HepG2 (cell line): ENCODE data around the gene VSX1. TPM values are rescaled to one million over a fixed set of nuclear protein-coding genes. Genes with fewer than 3 reads are reported as not detected.

Experiments used
- ATF1 ChIP-seq: IDR thresholded peaks from 2 replicates; pipeline ENCODE4 v1.6.1; 2016; ENCODE audit warnings: mild to moderate bottlenecking, control low read depth
- CREB1 ChIP-seq, 2 experiments: fragments of 450-650 bp in 1 of 2; IDR thresholded peaks; 2 replicates each; pipeline ENCODE4 v1.6.1; 2016 to 2017; ENCODE audit warnings: control low read depth in 1 of 2, mild to moderate bottlenecking in 1 of 2, missing compliant biosample characterization in 1 of 2, missing genetic modification characterization in 1 of 2
- EHMT2 ChIP-seq: fragments of 200-600 bp; sonication (generic); IDR thresholded peaks from 2 replicates; pipeline ENCODE4 v1.7.0; 2017; ENCODE audit warnings: antibody characterized with exemption, low read depth, low read length, borderline replicate concordance
- ELF1 ChIP-seq: sonication (generic); formaldehyde crosslinking; IDR thresholded peaks from 2 replicates; pipeline ENCODE4 v1.4.0; 2020; ENCODE audit warnings: missing genetic modification reagents
- FOSL1 ChIP-seq: sonication (generic); formaldehyde crosslinking; IDR thresholded peaks from 2 replicates; pipeline ENCODE4 v1.9.0; 2021; ENCODE audit warnings: missing genetic modification reagents, borderline replicate concordance
- FOXA3 ChIP-seq: IDR thresholded peaks from 2 replicates; pipeline ENCODE4 v1.6.1; 2016; ENCODE audit warnings: missing genetic modification reagents, missing compliant biosample characterization
- HNF4A ChIP-seq: sonication (generic); formaldehyde crosslinking; IDR thresholded peaks from 2 replicates; pipeline ENCODE4 v1.4.0; 2020; ENCODE audit warnings: missing genetic modification reagents
- PLRG1 ChIP-seq: fragments of 450-650 bp; conservative IDR thresholded peaks from 2 replicates; pipeline ENCODE4 v1.6.1; 2016
- RBM22 ChIP-seq: fragments of 200-400 bp; formaldehyde crosslinking; optimal IDR thresholded peaks from 2 replicates; pipeline ENCODE3; 2017; ENCODE audit warnings: mild to moderate bottlenecking, low read length, moderate library complexity
- RXRA ChIP-seq: sonication (generic); formaldehyde crosslinking; IDR thresholded peaks from 2 replicates; pipeline ENCODE4 v1.5.1; 2020; ENCODE audit warnings: missing genetic modification reagents
- YEATS4 ChIP-seq: sonication (generic); formaldehyde crosslinking; IDR thresholded peaks from 2 replicates; pipeline ENCODE4 v1.4.0; 2020; ENCODE audit warnings: missing genetic modification reagents, borderline replicate concordance
- ZNF460 ChIP-seq: sonication (generic); formaldehyde crosslinking; IDR thresholded peaks from 2 replicates; pipeline ENCODE4 v1.5.1; 2020; ENCODE audit warnings: missing genetic modification reagents, mild to moderate bottlenecking, borderline replicate concordance
- ZNF468 ChIP-seq: sonication (generic); formaldehyde crosslinking; IDR thresholded peaks from 2 replicates; pipeline ENCODE4 v1.8.0; 2022; ENCODE audit warnings: mild to moderate bottlenecking, moderate library complexity, missing genetic modification reagents
- ZNF607 ChIP-seq: sonication (generic); formaldehyde crosslinking; IDR thresholded peaks from 2 replicates; pipeline ENCODE4 v1.5.1; 2020; ENCODE audit warnings: missing genetic modification reagents, mild to moderate bottlenecking, borderline replicate concordance
- ZNF644 ChIP-seq: IDR thresholded peaks from 2 replicates; pipeline ENCODE4 v1.6.1; 2016; ENCODE audit warnings: low read depth
- polyA plus RNA-seq, 8 experiments: library from polyadenylated mRNA; depleted of rRNA in 3 of 8; stranded (reverse) in 7 of 8; unstranded in 1 of 8; fragments of >200 nt; fragmentation: Illumina TruSeq in 4 of 8; extraction: Trizol in 4 of 8; gene quantifications; 2 replicates each; pipeline versions ENCODE4 v1.2.1 to v1.2.3, GENCODE V29; 2011 to 2016; ENCODE audit warnings: low read depth in 4 of 8, missing spikeins in 1 of 8, mixed read lengths in 1 of 8; ENCODE audit not compliant: insufficient read depth in 1 of 8
- total RNA-seq, 5 experiments: library from RNA; depleted of rRNA; stranded (reverse); fragments of >200 nt; fragmentation: Illumina TruSeq; extraction: Trizol; gene quantifications; 2 replicates each; pipeline ENCODE4 v1.2.3, GENCODE V29; 2016; ENCODE audit warnings: low read depth in 1 of 5
- TF ChIP-seq, protein P1 (sequence below): sonication (generic); formaldehyde crosslinking; IDR thresholded peaks from 2 replicates; pipeline ENCODE4 v1.4.0; 2020; ENCODE audit warnings: missing genetic modification reagents, borderline replicate concordance
- TF ChIP-seq, protein P2 (sequence below): sonication (generic); formaldehyde crosslinking; IDR thresholded peaks from 2 replicates; pipeline ENCODE4 v1.4.0; 2020; ENCODE audit warnings: missing genetic modification reagents
- TF ChIP-seq, protein P3 (sequence below): IDR thresholded peaks from 2 replicates; pipeline ENCODE4 v1.6.1; 2012; ENCODE audit warnings: low read length, improper control_type of control experiment
- TF ChIP-seq, protein P4 (sequence below): sonication (generic); formaldehyde crosslinking; IDR thresholded peaks from 2 replicates; pipeline ENCODE4 v1.8.0; 2022; ENCODE audit warnings: missing genetic modification reagents, mild to moderate bottlenecking, borderline replicate concordance

The VSX1 gene
- total and polyA plus RNA-seq, 2 of the 13 experiments (the other 11 are each of a cell fraction or from before 2014, with no cell fraction given): 0.04 TPM; not detected in 1

DNA sequence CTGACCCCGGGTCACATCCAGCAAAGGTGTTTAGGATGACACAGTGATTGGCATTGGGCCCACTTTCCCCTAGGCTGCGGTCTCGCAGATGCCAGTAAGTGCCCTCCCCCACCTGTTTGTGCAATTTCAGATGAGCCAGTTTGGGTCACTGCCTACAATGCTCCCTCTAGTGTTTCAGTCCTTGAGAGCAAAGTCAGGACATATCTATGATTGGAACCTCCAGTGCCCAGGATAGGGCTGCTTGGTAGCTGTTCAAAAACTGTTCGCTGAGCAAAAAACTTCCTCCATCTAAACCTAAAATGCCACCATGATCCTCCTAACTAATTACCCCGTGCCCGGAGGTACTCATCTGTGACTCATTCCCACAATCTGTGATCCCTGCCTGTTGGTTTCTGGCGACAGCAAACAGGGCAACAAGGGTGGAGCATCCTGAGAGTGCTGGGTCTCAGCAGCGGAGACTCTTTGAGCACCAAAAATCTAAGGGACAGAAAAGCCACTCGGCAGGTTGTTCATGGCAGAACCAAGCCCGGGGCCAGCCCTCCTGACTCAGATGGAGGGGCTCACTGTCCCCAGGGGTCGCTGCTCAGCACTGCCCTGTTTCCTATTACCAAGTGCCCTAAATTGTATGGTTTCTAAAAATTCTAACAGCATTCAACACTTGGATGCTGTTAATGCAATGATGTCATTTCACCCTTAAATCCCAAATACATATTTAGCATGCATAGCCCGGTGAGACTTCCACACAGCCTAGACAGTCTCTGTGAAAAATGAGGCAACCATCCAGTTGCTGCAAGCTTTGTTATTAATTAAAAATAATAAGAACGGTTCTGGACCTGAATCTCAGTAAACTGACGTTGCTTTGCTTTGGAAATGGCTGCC is 5.0 kb downstream of the VSX1 start (continued):
- TF ChIP-seq, protein P1, sequence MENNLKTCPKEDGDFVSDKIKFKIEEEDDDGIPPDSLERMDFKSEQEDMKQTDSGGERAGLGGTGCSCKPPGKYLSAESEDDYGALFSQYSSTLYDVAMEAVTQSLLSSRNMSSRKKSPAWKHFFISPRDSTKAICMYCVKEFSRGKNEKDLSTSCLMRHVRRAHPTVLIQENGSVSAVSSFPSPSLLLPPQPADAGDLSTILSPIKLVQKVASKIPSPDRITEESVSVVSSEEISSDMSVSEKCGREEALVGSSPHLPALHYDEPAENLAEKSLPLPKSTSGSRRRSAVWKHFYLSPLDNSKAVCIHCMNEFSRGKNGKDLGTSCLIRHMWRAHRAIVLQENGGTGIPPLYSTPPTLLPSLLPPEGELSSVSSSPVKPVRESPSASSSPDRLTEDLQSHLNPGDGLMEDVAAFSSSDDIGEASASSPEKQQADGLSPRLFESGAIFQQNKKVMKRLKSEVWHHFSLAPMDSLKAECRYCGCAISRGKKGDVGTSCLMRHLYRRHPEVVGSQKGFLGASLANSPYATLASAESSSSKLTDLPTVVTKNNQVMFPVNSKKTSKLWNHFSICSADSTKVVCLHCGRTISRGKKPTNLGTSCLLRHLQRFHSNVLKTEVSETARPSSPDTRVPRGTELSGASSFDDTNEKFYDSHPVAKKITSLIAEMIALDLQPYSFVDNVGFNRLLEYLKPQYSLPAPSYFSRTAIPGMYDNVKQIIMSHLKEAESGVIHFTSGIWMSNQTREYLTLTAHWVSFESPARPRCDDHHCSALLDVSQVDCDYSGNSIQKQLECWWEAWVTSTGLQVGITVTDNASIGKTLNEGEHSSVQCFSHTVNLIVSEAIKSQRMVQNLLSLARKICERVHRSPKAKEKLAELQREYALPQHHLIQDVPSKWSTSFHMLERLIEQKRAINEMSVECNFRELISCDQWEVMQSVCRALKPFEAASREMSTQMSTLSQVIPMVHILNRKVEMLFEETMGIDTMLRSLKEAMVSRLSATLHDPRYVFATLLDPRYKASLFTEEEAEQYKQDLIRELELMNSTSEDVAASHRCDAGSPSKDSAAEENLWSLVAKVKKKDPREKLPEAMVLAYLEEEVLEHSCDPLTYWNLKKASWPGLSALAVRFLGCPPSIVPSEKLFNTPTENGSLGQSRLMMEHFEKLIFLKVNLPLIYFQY (CRISPR knock-in tag): 0 out of 2 replicates have a peak, but pooled peaks have one; percentile 68
- TF ChIP-seq FOSL1 (CRISPR knock-in tag) (no peak), ELF1 (no peak), FOXA3 (CRISPR knock-in tag) (0 out of 2 replicates have a peak, but pooled peaks have one; percentile 29), ZNF460 (CRISPR knock-in tag) (no peak), ATF1 (CRISPR knock-in tag) (no peak), HNF4A (CRISPR knock-in tag) (no peak), RXRA (CRISPR knock-in tag) (no peak; the same call in 1 of the 2 replicates), ZNF644 (CRISPR knock-in tag) (peak; percentile 89), PLRG1 (no peak), ZNF468 (CRISPR knock-in tag) (no peak), ZNF607 (CRISPR knock-in tag) (no peak), CREB1 (IDR thresholded peaks at IDR 0.05) (no peak), CREB1 (CRISPR knock-in tag; IDR thresholded peaks at IDR 0.05) (no peak), RBM22 (no peak), EHMT2 (no peak), YEATS4 (CRISPR knock-in tag) (no peak)
- TF ChIP-seq, protein P2, sequence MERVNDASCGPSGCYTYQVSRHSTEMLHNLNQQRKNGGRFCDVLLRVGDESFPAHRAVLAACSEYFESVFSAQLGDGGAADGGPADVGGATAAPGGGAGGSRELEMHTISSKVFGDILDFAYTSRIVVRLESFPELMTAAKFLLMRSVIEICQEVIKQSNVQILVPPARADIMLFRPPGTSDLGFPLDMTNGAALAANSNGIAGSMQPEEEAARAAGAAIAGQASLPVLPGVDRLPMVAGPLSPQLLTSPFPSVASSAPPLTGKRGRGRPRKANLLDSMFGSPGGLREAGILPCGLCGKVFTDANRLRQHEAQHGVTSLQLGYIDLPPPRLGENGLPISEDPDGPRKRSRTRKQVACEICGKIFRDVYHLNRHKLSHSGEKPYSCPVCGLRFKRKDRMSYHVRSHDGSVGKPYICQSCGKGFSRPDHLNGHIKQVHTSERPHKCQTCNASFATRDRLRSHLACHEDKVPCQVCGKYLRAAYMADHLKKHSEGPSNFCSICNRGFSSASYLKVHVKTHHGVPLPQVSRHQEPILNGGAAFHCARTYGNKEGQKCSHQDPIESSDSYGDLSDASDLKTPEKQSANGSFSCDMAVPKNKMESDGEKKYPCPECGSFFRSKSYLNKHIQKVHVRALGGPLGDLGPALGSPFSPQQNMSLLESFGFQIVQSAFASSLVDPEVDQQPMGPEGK (CRISPR knock-in tag): peak; percentile 80
- TF ChIP-seq, protein P3, sequence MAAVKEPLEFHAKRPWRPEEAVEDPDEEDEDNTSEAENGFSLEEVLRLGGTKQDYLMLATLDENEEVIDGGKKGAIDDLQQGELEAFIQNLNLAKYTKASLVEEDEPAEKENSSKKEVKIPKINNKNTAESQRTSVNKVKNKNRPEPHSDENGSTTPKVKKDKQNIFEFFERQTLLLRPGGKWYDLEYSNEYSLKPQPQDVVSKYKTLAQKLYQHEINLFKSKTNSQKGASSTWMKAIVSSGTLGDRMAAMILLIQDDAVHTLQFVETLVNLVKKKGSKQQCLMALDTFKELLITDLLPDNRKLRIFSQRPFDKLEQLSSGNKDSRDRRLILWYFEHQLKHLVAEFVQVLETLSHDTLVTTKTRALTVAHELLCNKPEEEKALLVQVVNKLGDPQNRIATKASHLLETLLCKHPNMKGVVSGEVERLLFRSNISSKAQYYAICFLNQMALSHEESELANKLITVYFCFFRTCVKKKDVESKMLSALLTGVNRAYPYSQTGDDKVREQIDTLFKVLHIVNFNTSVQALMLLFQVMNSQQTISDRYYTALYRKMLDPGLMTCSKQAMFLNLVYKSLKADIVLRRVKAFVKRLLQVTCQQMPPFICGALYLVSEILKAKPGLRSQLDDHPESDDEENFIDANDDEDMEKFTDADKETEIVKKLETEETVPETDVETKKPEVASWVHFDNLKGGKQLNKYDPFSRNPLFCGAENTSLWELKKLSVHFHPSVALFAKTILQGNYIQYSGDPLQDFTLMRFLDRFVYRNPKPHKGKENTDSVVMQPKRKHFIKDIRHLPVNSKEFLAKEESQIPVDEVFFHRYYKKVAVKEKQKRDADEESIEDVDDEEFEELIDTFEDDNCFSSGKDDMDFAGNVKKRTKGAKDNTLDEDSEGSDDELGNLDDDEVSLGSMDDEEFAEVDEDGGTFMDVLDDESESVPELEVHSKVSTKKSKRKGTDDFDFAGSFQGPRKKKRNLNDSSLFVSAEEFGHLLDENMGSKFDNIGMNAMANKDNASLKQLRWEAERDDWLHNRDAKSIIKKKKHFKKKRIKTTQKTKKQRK: no peak
- TF ChIP-seq, protein P4, sequence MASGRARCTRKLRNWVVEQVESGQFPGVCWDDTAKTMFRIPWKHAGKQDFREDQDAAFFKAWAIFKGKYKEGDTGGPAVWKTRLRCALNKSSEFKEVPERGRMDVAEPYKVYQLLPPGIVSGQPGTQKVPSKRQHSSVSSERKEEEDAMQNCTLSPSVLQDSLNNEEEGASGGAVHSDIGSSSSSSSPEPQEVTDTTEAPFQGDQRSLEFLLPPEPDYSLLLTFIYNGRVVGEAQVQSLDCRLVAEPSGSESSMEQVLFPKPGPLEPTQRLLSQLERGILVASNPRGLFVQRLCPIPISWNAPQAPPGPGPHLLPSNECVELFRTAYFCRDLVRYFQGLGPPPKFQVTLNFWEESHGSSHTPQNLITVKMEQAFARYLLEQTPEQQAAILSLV (CRISPR knock-in tag): no peak; the same call in 1 of the 2 replicates
